WTC11 (cell line): Measurements from ENCODE around the gene OTULIN.

Experiments
- ATF1 ChIP-seq: sonication (generic); formaldehyde crosslinking; IDR thresholded peaks from 2 replicates; pipeline ENCODE4 v1.8.1; 2023; ENCODE audit warnings: mild to moderate bottlenecking, moderate library complexity, missing genetic modification reagents
- ATF3 ChIP-seq: sonication (generic); formaldehyde crosslinking; conservative IDR thresholded peaks from 2 replicates; pipeline ENCODE4 v1.8.1; 2022; ENCODE audit warnings: mild to moderate bottlenecking, missing genetic modification reagents
- ATF6 ChIP-seq: sonication (generic); formaldehyde crosslinking; IDR thresholded peaks from 2 replicates; pipeline ENCODE4 v1.8.1; 2023; ENCODE audit warnings: mild to moderate bottlenecking, missing genetic modification reagents
- CTCF ChIP-seq: fragments of 200-600 bp; IDR thresholded peaks from 2 replicates; pipeline ENCODE4 v1.8.0; 2022; ENCODE audit warnings: antibody characterized with exemption
- E2F1 ChIP-seq: sonication (generic); formaldehyde crosslinking; IDR thresholded peaks from 2 replicates; pipeline ENCODE4 v1.8.0; 2022; ENCODE audit warnings: mild to moderate bottlenecking, missing genetic modification reagents
- E2F4 ChIP-seq: sonication (generic); formaldehyde crosslinking; IDR thresholded peaks from 2 replicates; pipeline ENCODE4 v1.8.1; 2022; ENCODE audit warnings: low read depth, mild to moderate bottlenecking, moderate library complexity, missing genetic modification reagents, borderline replicate concordance
- ETV6 ChIP-seq: sonication (generic); formaldehyde crosslinking; IDR thresholded peaks from 2 replicates; pipeline ENCODE4 v1.8.1; 2022; ENCODE audit warnings: mild to moderate bottlenecking, missing genetic modification reagents
- IRF2 ChIP-seq: sonication (generic); formaldehyde crosslinking; IDR thresholded peaks from 2 replicates; pipeline ENCODE4 v1.8.0; 2022; ENCODE audit warnings: low read depth, missing genetic modification reagents, borderline replicate concordance
- NFE2L1 ChIP-seq: sonication (generic); formaldehyde crosslinking; IDR thresholded peaks from 2 replicates; pipeline ENCODE4 v1.8.1; 2023; ENCODE audit warnings: missing genetic modification reagents
- NR1H2 ChIP-seq: sonication (generic); formaldehyde crosslinking; IDR thresholded peaks from 2 replicates; pipeline ENCODE4 v1.9.0; 2021; ENCODE audit warnings: mild to moderate bottlenecking, moderate library complexity, missing genetic modification reagents
- ZNF317 ChIP-seq: sonication (generic); formaldehyde crosslinking; IDR thresholded peaks from 2 replicates; pipeline ENCODE4 v1.8.1; 2023; ENCODE audit warnings: low read depth, mild to moderate bottlenecking, moderate library complexity, missing genetic modification reagents, borderline replicate concordance

GRCh38 chr5:14650052-14650451 lies 14.5 kb upstream of the OTULIN start:
- TF ChIP-seq CTCF (no peak), ATF6 (CRISPR knock-in tag) (no peak), E2F1 (CRISPR knock-in tag) (no peak), E2F4 (CRISPR knock-in tag) (no peak), NR1H2 (CRISPR knock-in tag) (no peak), IRF2 (CRISPR knock-in tag) (no peak), ETV6 (no peak), ATF1 (CRISPR knock-in tag) (no peak), NFE2L1 (CRISPR knock-in tag) (no peak), ATF3 (CRISPR knock-in tag) (no peak), ZNF317 (CRISPR knock-in tag) (no peak)
